Chondrocyte (in vitro differentiated cells): ENCODE data around the gene RASSF6. TPM values are rescaled to one million over a fixed set of nuclear protein-coding genes. Genes with fewer than 3 reads are reported as not detected.
"Not testable (repeated sequence)": the region's sequence is repeated elsewhere in the genome, so short reads cannot be mapped to it uniquely, and the experiment has no call there.

ENCODE experiments used
- DNase-seq: peaks from one replicate; pipeline ENCODE4 v3.0.0; 2021; ENCODE audit warnings: mixed read lengths, low spot score
- H3K27ac Mint-ChIP-seq: one replicate; pipeline ENCODE4 v1.8.0; 2021; ENCODE audit warnings: mild to moderate bottlenecking, moderate library complexity, mixed read lengths; ENCODE audit not compliant: unreplicated experiment
- H3K27me3 Mint-ChIP-seq: 2 replicates; pipeline ENCODE4 v1.8.0; 2021; ENCODE audit warnings: low read depth, mixed read lengths
- H3K36me3 Mint-ChIP-seq: 2 replicates; pipeline ENCODE4 v1.8.0; 2021; ENCODE audit warnings: low read depth, mixed read lengths
- H3K4me1 Mint-ChIP-seq: 2 replicates; pipeline ENCODE4 v1.8.0; 2021; ENCODE audit warnings: low read depth, mild to moderate bottlenecking, mixed read lengths
- H3K4me3 Mint-ChIP-seq: one replicate; pipeline ENCODE4 v1.8.0; 2021; ENCODE audit warnings: mild to moderate bottlenecking, moderate library complexity, mixed read lengths; ENCODE audit not compliant: unreplicated experiment
- H3K9me3 Mint-ChIP-seq: 2 replicates; pipeline ENCODE4 v1.8.0; 2021; ENCODE audit warnings: low read depth, mixed read lengths
- total RNA-seq: library from RNA; stranded (reverse); gene quantifications from 3 replicates; pipeline ENCODE4 v1.2.1, GENCODE V29; 2021
- TF ChIP-seq, protein P1 (sequence below): fragments of 200-600 bp; sonication (generic); IDR thresholded peaks from 2 replicates; pipeline ENCODE4 v1.5.0; 2021; ENCODE audit warnings: antibody characterized with exemption, mild to moderate bottlenecking, moderate library complexity

The RASSF6 gene
- total RNA-seq, 1 donor from 2014 or later: not detected

DNA sequence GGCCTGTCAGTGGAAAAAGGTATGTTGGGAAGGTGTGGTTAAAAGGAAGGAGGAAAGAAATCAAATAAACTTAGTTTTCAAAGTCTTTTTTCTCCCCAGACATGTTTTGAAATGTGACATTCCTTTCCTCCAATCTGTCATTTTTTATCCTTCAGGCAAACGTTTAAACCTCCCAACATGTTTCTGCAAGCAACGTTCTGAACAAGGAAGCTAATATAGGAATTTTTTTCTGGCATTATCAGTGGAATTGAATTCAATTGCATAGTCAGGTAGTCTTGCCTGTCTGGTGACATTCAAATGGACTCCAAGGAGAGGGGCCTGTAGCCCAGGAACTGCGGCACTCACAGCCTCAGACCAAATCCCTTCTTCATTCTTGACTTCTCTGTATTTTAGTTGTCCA lies 30.0 kb upstream of the RASSF6 start:
- no peaks in the 10 kb centered on the region for H3K9me3 Mint-ChIP-seq
- H3K27me3 Mint-ChIP-seq: peaks cover 22% of the 10 kb centered on the region
- no peak overlapping the region for H3K27ac Mint-ChIP-seq
- H3K4me3 Mint-ChIP-seq: no peak overlapping the region
- no peaks in the 10 kb centered on the region for H3K4me1 Mint-ChIP-seq
- DNase-seq: no peak
- TF ChIP-seq, protein P1, sequence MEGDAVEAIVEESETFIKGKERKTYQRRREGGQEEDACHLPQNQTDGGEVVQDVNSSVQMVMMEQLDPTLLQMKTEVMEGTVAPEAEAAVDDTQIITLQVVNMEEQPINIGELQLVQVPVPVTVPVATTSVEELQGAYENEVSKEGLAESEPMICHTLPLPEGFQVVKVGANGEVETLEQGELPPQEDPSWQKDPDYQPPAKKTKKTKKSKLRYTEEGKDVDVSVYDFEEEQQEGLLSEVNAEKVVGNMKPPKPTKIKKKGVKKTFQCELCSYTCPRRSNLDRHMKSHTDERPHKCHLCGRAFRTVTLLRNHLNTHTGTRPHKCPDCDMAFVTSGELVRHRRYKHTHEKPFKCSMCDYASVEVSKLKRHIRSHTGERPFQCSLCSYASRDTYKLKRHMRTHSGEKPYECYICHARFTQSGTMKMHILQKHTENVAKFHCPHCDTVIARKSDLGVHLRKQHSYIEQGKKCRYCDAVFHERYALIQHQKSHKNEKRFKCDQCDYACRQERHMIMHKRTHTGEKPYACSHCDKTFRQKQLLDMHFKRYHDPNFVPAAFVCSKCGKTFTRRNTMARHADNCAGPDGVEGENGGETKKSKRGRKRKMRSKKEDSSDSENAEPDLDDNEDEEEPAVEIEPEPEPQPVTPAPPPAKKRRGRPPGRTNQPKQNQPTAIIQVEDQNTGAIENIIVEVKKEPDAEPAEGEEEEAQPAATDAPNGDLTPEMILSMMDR: no peak
- no peaks in the 10 kb centered on the region for H3K36me3 Mint-ChIP-seq

DNA sequence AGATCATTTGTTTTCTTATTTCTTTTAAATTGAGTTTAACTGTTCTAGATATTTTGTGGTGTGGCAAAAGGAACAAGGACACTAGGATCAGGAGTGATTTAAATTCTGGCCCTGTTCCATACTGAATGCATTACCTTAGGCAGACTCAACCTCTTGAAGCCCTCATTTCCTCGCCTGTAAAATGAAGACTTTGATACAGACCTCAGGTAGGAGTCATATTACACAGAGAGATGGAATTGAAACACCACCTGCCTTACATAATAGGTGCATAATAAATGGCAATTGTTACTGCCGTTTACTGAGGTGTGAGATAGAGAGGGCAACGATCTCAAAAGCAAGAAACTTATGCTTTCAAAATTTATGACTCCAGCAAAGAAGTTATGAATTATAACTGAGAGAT lies 28.2 kb upstream of the RASSF6 start:
- no peak overlapping the region for H3K27ac Mint-ChIP-seq
- TF ChIP-seq, protein P1: no peak
- DNase-seq: no peak
- H3K36me3 Mint-ChIP-seq: no peaks in the 10 kb centered on the region
- no peak overlapping the region for H3K4me3 Mint-ChIP-seq
- no peaks in the 10 kb centered on the region for H3K4me1 Mint-ChIP-seq
- peaks cover 31% of the 10 kb centered on the region for H3K27me3 Mint-ChIP-seq
- peaks cover 4% of the 10 kb centered on the region for H3K9me3 Mint-ChIP-seq

GRCh38 chr4:73646117-73646516 lies 25.9 kb upstream of the RASSF6 start:
- peaks cover 3% of the 10 kb centered on the region for H3K36me3 Mint-ChIP-seq
- TF ChIP-seq, protein P1: no peak
- H3K9me3 Mint-ChIP-seq: peaks cover 4% of the 10 kb centered on the region
- H3K27ac Mint-ChIP-seq: no peak overlapping the region
- H3K27me3 Mint-ChIP-seq: peaks cover 35% of the 10 kb centered on the region
- H3K4me3 Mint-ChIP-seq: no peak overlapping the region
- no peak for DNase-seq
- no peaks in the 10 kb centered on the region for H3K4me1 Mint-ChIP-seq

GRCh38 chr4:73631565-73632226 lies 11.5 kb upstream of the RASSF6 start:
- H3K4me1 Mint-ChIP-seq: no peaks in the 10 kb centered on the region
- H3K27ac Mint-ChIP-seq: no peak overlapping the region
- TF ChIP-seq, protein P1: no peak
- H3K4me3 Mint-ChIP-seq: no peak overlapping the region
- H3K36me3 Mint-ChIP-seq: peaks cover 5% of the 10 kb centered on the region
- H3K27me3 Mint-ChIP-seq: peaks cover 68% of the 10 kb centered on the region
- no peak for DNase-seq
- H3K9me3 Mint-ChIP-seq: peaks cover 4% of the 10 kb centered on the region

DNA sequence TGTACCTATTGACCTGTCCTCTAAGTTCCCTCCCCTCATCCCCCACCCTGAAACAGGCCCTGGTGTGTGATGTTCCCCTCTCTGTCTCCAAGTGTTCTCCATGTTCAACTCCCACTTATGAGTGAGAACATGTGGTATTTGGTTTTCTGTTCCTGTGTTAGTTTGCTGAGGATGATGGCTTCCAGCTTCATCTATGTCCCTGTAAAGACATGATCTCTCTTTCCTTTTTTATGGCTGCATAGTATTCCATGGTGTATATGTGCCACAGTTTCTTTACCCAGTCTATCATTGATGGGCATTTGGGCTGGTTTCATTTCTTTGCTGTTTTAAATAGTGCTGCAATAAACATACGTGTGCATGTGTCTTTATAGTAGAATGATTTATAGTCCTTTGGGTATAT lies 8.6 kb upstream of the RASSF6 start:
- peaks cover 59% of the 10 kb centered on the region for H3K27me3 Mint-ChIP-seq
- not testable (repeated sequence) for DNase-seq, H3K36me3 Mint-ChIP-seq, H3K9me3 Mint-ChIP-seq, H3K27ac Mint-ChIP-seq, H3K4me1 Mint-ChIP-seq, H3K4me3 Mint-ChIP-seq

DNA sequence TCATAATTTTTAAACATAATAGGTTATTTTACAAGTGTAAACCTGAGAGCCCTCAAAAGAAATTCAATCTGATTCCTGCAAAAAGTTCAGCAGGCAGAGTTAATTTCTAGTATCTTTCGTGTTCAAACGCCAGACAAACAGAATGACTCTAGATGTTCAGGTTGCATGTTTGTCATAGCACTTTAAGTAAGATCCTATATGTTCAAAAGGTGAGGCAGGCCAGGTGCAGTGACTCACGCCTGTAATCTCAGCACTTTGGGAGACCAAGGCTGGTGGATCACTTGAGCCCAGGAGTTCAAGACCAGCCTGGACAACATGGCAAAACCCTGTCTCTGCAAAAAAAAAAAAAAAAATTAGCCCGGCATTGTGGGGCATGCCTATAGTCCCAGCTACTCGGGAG lies 1.1 kb upstream of the RASSF6 start:
- no peak for DNase-seq
- Mint-ChIP-seq H3K27me3 (peaks cover 60% of the 10 kb centered on the region), H3K27ac (no peak overlapping the region), H3K9me3 (no peaks in the 10 kb centered on the region), H3K36me3 (no peaks in the 10 kb centered on the region), H3K4me3 (no peak overlapping the region), H3K4me1 (peaks cover 8% of the 10 kb centered on the region)
- TF ChIP-seq, protein P1: no peak
